CD14-positive monocyte (primary cell): ENCODE data around the gene PPP1R2. TPM values are rescaled to one million over a fixed set of nuclear protein-coding genes. Genes with fewer than 3 reads are reported as not detected.

Experiments used
- DNase-seq, 3 donors: peaks; one replicate each; pipeline ENCODE4 v3.0.0-alpha.2; 2011 to 2022
- H2AFZ ChIP-seq: 2 replicates; pipeline ENCODE4 v1.6.0; 2012; ENCODE audit warnings: mild to moderate bottlenecking, low read depth, low read length, inconsistent platforms; ENCODE audit not compliant: insufficient read depth, poor library complexity, severe bottlenecking
- H3K27ac ChIP-seq, 2 donors: 1 replicate in 1 of 2; 2 replicates in 1 of 2; pipeline ENCODE4 v1.5.1; 2012 to 2013; ENCODE audit warnings: low read length in 2 of 2, control low read depth in 1 of 2, inconsistent platforms in 1 of 2, low read depth in 1 of 2, mild to moderate bottlenecking in 1 of 2
- H3K27me3 ChIP-seq, 2 donors: one replicate each; pipeline versions ENCODE4 v1.6.0 to v1.6.1; 2011 to 2013; ENCODE audit warnings: low read length in 2 of 2; ENCODE audit not compliant: control insufficient read depth in 2 of 2, insufficient read depth in 2 of 2
- H3K36me3 ChIP-seq, 2 donors: replicated peaks in 1 of 2; 1 replicate in 1 of 2; 2 replicates in 1 of 2; pipeline versions ENCODE4 v1.5.1 to v1.6.1; 2012 to 2013; ENCODE audit warnings: low read length in 2 of 2, control low read depth in 1 of 2, inconsistent platforms in 1 of 2, mild to moderate bottlenecking in 1 of 2; ENCODE audit not compliant: insufficient read depth in 2 of 2, control insufficient read depth in 1 of 2
- H3K4me1 ChIP-seq, 2 donors: 1 replicate in 1 of 2; 2 replicates in 1 of 2; pipeline versions ENCODE4 v1.5.1 to v1.6.1; 2012 to 2013; ENCODE audit warnings: low read length in 2 of 2, control low read depth in 1 of 2, inconsistent platforms in 1 of 2, mild to moderate bottlenecking in 1 of 2, moderate library complexity in 1 of 2; ENCODE audit not compliant: insufficient read depth in 2 of 2, control insufficient read depth in 1 of 2
- H3K4me2 ChIP-seq: replicated peaks from 2 replicates; pipeline ENCODE3; 2012; ENCODE audit warnings: low read length, moderate library complexity, mild to moderate bottlenecking; ENCODE audit not compliant: poor library complexity, severe bottlenecking; ENCODE audit errors: extremely low read depth
- H3K4me3 ChIP-seq, 3 experiments: fragments of 200-600 bp in 1 of 3; sonication (generic) in 1 of 3; replicated peaks in 1 of 3; 1 replicate in 2 of 3; 2 replicates in 1 of 3; pipeline ENCODE4 v1.5.1; 2011 to 2013; ENCODE audit warnings: low read length in 3 of 3, mild to moderate bottlenecking in 3 of 3, control low read depth in 2 of 3, low read depth in 2 of 3, inconsistent platforms in 1 of 3, moderate library complexity in 1 of 3
- H3K79me2 ChIP-seq: 2 replicates; pipeline ENCODE4 v1.6.0; 2012; ENCODE audit warnings: mild to moderate bottlenecking, control low read depth, inconsistent platforms, low read length, moderate library complexity; ENCODE audit not compliant: insufficient read depth
- H3K9ac ChIP-seq: 2 replicates; pipeline ENCODE4 v1.6.0; 2017; ENCODE audit warnings: low read length, mild to moderate bottlenecking; ENCODE audit not compliant: insufficient read depth, poor library complexity, severe bottlenecking
- H3K9me3 ChIP-seq, 2 donors: replicated peaks in 1 of 2; 1 replicate in 1 of 2; 2 replicates in 1 of 2; pipeline versions ENCODE4 v1.5.1 to v1.6.1; 2012 to 2013; ENCODE audit warnings: low read length in 2 of 2, control low read depth in 1 of 2; ENCODE audit not compliant: control insufficient read depth in 1 of 2, insufficient read depth in 1 of 2
- H4K20me1 ChIP-seq: 2 replicates; pipeline ENCODE4 v1.6.0; 2012; ENCODE audit warnings: mild to moderate bottlenecking, low read length, control low read depth, moderate library complexity; ENCODE audit not compliant: insufficient read depth
- H3K27ac Mint-ChIP-seq, 7 donors: one replicate each; pipeline ENCODE4 v1.8.0; 2020; ENCODE audit warnings: mild to moderate bottlenecking in 7 of 7, mixed read lengths in 7 of 7, moderate library complexity in 6 of 7, inconsistent platforms in 2 of 7
- H3K27me3 Mint-ChIP-seq, 3 donors: one replicate each; pipeline ENCODE4 v1.8.0; 2021 to 2022; ENCODE audit warnings: low read depth in 3 of 3, mild to moderate bottlenecking in 3 of 3, mixed read lengths in 3 of 3, moderate library complexity in 3 of 3, inconsistent platforms in 1 of 3
- H3K36me3 Mint-ChIP-seq, 2 donors: one replicate each; pipeline ENCODE4 v1.8.0; 2020; ENCODE audit warnings: mixed read lengths in 2 of 2, inconsistent platforms in 1 of 2, mild to moderate bottlenecking in 1 of 2
- H3K4me1 Mint-ChIP-seq: one replicate; pipeline ENCODE4 v1.8.0; 2020; ENCODE audit warnings: mild to moderate bottlenecking, mixed read lengths
- H3K4me3 Mint-ChIP-seq, 2 donors: one replicate each; pipeline ENCODE4 v1.8.0; 2020; ENCODE audit warnings: mild to moderate bottlenecking in 2 of 2, mixed read lengths in 2 of 2, moderate library complexity in 1 of 2
- H3K9me3 Mint-ChIP-seq, 7 donors: one replicate each; pipeline ENCODE4 v1.8.0; 2020 to 2022; ENCODE audit warnings: mixed read lengths in 7 of 7, mild to moderate bottlenecking in 6 of 7, moderate library complexity in 6 of 7, inconsistent platforms in 2 of 7
- CTCF ChIP-seq: fragments of 200-600 bp; IDR thresholded peaks from one replicate; pipeline ENCODE4 v1.8.0; 2022; ENCODE audit warnings: antibody characterized with exemption, mild to moderate bottlenecking
- WGBS: methylation state at CpG from one replicate; pipeline ENCODE4 v1.1.5; 2013; ENCODE audit warnings: missing lambda C conversion rate; ENCODE audit not compliant: insufficient coverage; 5-methylcytosine and 5-hydroxymethylcytosine counted together
- intact Hi-C, 2 donors: fragments of 100-400 bp; cut with micrococcal nuclease; formaldehyde crosslinking; loops; one replicate each; pipeline versions ENCODE4 v1.15.0 to v1.15.1; 2023
- polyA plus RNA-seq, 3 donors: library from polyadenylated mRNA; depleted of rRNA in 1 of 3; unstranded in 2 of 3; stranded (reverse) in 1 of 3; fragments of 300-500 nt in 2 of 3; fragments of >200 nt in 1 of 3; fragmentation: Illumina TruSeq in 2 of 3; gene quantifications; 1 replicate in 2 of 3; 2 replicates in 1 of 3; pipeline ENCODE4 v1.2.3, GENCODE V29; 2012 to 2021

PPP1R2 gene
- polyA plus RNA-seq, 3 donors, result 21.0 to 121 (median 118) TPM

GRCh38 chr3:195557322-195557721 lies 14.2 kb upstream of the PPP1R2 start:
- H3K36me3 Mint-ChIP-seq, result no peaks in the 10 kb centered on the region
- no peaks in the 10 kb centered on the region for H4K20me1 ChIP-seq
- H2AFZ ChIP-seq, result no peak overlapping the region
- no peak for DNase-seq
- H3K36me3 ChIP-seq, result no peaks in the 10 kb centered on the region
- no peak overlapping the region for H3K4me3 Mint-ChIP-seq
- TF ChIP-seq CTCF, result no peak
- H3K4me2 ChIP-seq, result no peak overlapping the region
- no peak overlapping the region for H3K9ac ChIP-seq
- H3K27ac Mint-ChIP-seq, result no peak overlapping the region
- no peaks in the 10 kb centered on the region for H3K79me2 ChIP-seq
- H3K27me3 Mint-ChIP-seq, result peaks cover 10 to 23% (median 12%) of the 10 kb centered on the region in 3 donors
- no peak overlapping the region for H3K27ac ChIP-seq
- no peaks in the 10 kb centered on the region for H3K4me1 Mint-ChIP-seq
- H3K9me3 Mint-ChIP-seq, result peaks cover 0 to 3% (median 0%) of the 10 kb centered on the region in 7 donors
- H3K4me1 ChIP-seq, result no peaks in the 10 kb centered on the region
- no peak overlapping the region for H3K4me3 ChIP-seq
- H3K9me3 ChIP-seq, result no peaks in the 10 kb centered on the region
- intact Hi-C loops, result no loop called here
- no peaks in the 10 kb centered on the region for H3K27me3 ChIP-seq
- WGBS, result 100% methylated on average over 1 of the region's 4 CpGs

GRCh38 chr3:195556390-195556789 lies 13.3 kb upstream of the PPP1R2 start:
- TF ChIP-seq CTCF, result peak; percentile 26

More at GRCh38 chr3:195556390-195556789, 13.3 kb upstream of the PPP1R2 start:
- H3K4me3 ChIP-seq, result no peak overlapping the region
- Mint-ChIP-seq H3K4me3 (no peak overlapping the region), H3K27me3 (peaks cover 7 to 23% (median 9%) of the 10 kb centered on the region in 3 donors), H3K27ac (no peak overlapping the region), H3K9me3 (peaks cover 0 to 3% (median 0%) of the 10 kb centered on the region in 7 donors), H3K4me1 (no peaks in the 10 kb centered on the region), H3K36me3 (no peaks in the 10 kb centered on the region)
- H3K4me2 ChIP-seq, result no peak overlapping the region
- no peak overlapping the region for H3K9ac ChIP-seq
- intact Hi-C loops, result no loop called here
- H3K4me1 ChIP-seq, result no peaks in the 10 kb centered on the region
- H2AFZ ChIP-seq, result no peak overlapping the region
- no peaks in the 10 kb centered on the region for H3K27me3 ChIP-seq
- H3K36me3 ChIP-seq, result no peaks in the 10 kb centered on the region
- no peak for DNase-seq
- WGBS, result 42% methylated on average over 6 of the region's 10 CpGs
- no peak overlapping the region for H3K27ac ChIP-seq
- no peaks in the 10 kb centered on the region for H3K79me2 ChIP-seq
- no peaks in the 10 kb centered on the region for H4K20me1 ChIP-seq
- no peaks in the 10 kb centered on the region for H3K9me3 ChIP-seq
